Sigmoid colon (tissue), 7 donors: Measurements from ENCODE around the gene SELENON. TPM values are rescaled to one million over a fixed set of nuclear protein-coding genes. Genes with fewer than 3 reads are reported as not detected.

ENCODE experiments used
- DNase-seq: peaks from one replicate; pipeline ENCODE4 v3.0.0-alpha.2; 2019
- H3K27ac ChIP-seq, 4 donors: fragments of 200-600 bp; sonication (generic); one replicate each; pipeline ENCODE4 v1.5.1; 2016 to 2019; ENCODE audit warnings: mild to moderate bottlenecking in 1 of 4
- H3K27me3 ChIP-seq, 3 donors: fragments of 200-600 bp; sonication (generic); one replicate each; pipeline ENCODE4 v1.5.1; 2019; ENCODE audit warnings: mild to moderate bottlenecking in 1 of 3
- H3K36me3 ChIP-seq, 4 donors: fragments of 200-600 bp; sonication (generic); one replicate each; pipeline ENCODE4 v1.5.1; 2016 to 2019
- H3K4me1 ChIP-seq, 4 donors: fragments of 200-600 bp; sonication (generic); one replicate each; pipeline ENCODE4 v1.5.1; 2017 to 2019
- H3K4me3 ChIP-seq, 4 donors: fragments of 200-600 bp; sonication (generic); one replicate each; pipeline ENCODE4 v1.5.1; 2017 to 2019; ENCODE audit warnings: mild to moderate bottlenecking in 2 of 4, moderate library complexity in 1 of 4
- H3K9me3 ChIP-seq, 4 donors: fragments of 200-600 bp in 3 of 4; sonication (generic) in 3 of 4; one replicate each; pipeline versions ENCODE4 v1.5.1 to v1.6.1; 2013 to 2019
- EP300 ChIP-seq, 4 donors: sonication (generic); formaldehyde crosslinking; IDR thresholded peaks; one replicate each; pipeline ENCODE4 v1.6.1; 2017; ENCODE audit warnings: antibody characterized with exemption in 4 of 4
- POLR2A ChIP-seq, 2 donors: fragments of 450-650 bp; IDR thresholded peaks; one replicate each; pipeline ENCODE4 v1.6.1; 2016; ENCODE audit warnings: antibody characterized with exemption in 2 of 2, mild to moderate bottlenecking in 2 of 2, moderate library complexity in 2 of 2
- POLR2AphosphoS5 ChIP-seq, 4 donors: sonication (generic); formaldehyde crosslinking; IDR thresholded peaks; one replicate each; pipeline ENCODE4 v1.6.1; 2017; ENCODE audit warnings: antibody characterized with exemption in 4 of 4
- WGBS, 2 donors: extraction: QIAGEN DNeasy Blood & Tissue Kit; methylation state at CpG; one replicate each; pipeline ENCODE4 v1.1.7; 2013; 5-methylcytosine and 5-hydroxymethylcytosine counted together
- intact Hi-C: fragments of 100-400 bp; cut with DNase I; formaldehyde crosslinking; loops from one replicate; pipeline ENCODE4 v1.15.1; 2023
- polyA plus RNA-seq, 3 donors: library from polyadenylated mRNA; stranded (reverse); fragments of 200-250 nt; gene quantifications; one replicate each; pipeline ENCODE4 v1.2.3, GENCODE V29; 2013
- total RNA-seq, 4 donors: library from RNA; depleted of rRNA; stranded (reverse); fragments of >200 nt; gene quantifications; one replicate each; pipeline ENCODE4 v1.1.0, GENCODE V29; 2016
- TF ChIP-seq, protein P1 (sequence below), 4 experiments: fragments of 450-650 bp in 3 of 4; fragments of 200-600 bp in 1 of 4; IDR thresholded peaks; one replicate each; pipeline ENCODE4 v1.5.1; 2016 to 2019; ENCODE audit warnings: antibody characterized with exemption in 4 of 4, mild to moderate bottlenecking in 3 of 4, moderate library complexity in 2 of 4
- donor health status: healthy with polysubstance abuse.
- donor health status: Bipolar disorder and iron deficiency.
- donor health status: healthy.

Gene SELENON
- total and polyA plus RNA-seq, 7 donors, result 4.6 to 37.4 (median 15.7) TPM

GRCh38 chr1:25862785-25863485, 62.9 kb downstream of the SELENON start:
- peak; percentile 54 for DNase-seq
- Histone ChIP-seq H3K4me1 (peaks cover 0 to 17% (median 10%) of the 10 kb centered on the region in 4 donors), H3K9me3 (no peaks in the 10 kb centered on the region), H3K27me3 (no peaks in the 10 kb centered on the region), H3K36me3 (peaks cover 0 to 12% (median 0%) of the 10 kb centered on the region in 4 donors), H3K4me3 (no peak overlapping the region), H3K27ac (no peak overlapping the region)
- WGBS, 2 donors, result 94 to 96% methylated on average over 20 of the region's 20 CpGs
- intact Hi-C loops, result no loop called here
- TF ChIP-seq, protein P1, sequence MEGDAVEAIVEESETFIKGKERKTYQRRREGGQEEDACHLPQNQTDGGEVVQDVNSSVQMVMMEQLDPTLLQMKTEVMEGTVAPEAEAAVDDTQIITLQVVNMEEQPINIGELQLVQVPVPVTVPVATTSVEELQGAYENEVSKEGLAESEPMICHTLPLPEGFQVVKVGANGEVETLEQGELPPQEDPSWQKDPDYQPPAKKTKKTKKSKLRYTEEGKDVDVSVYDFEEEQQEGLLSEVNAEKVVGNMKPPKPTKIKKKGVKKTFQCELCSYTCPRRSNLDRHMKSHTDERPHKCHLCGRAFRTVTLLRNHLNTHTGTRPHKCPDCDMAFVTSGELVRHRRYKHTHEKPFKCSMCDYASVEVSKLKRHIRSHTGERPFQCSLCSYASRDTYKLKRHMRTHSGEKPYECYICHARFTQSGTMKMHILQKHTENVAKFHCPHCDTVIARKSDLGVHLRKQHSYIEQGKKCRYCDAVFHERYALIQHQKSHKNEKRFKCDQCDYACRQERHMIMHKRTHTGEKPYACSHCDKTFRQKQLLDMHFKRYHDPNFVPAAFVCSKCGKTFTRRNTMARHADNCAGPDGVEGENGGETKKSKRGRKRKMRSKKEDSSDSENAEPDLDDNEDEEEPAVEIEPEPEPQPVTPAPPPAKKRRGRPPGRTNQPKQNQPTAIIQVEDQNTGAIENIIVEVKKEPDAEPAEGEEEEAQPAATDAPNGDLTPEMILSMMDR (IDR thresholded peaks at IDR 0.05), result no peak

GRCh38 chr1:25863486-25864262, 63.7 kb downstream of the SELENON start:
- Histone ChIP-seq H3K4me1 (peaks cover 0 to 14% (median 9%) of the 10 kb centered on the region in 4 donors), H3K9me3 (no peaks in the 10 kb centered on the region), H3K4me3 (no peak overlapping the region), H3K27me3 (no peaks in the 10 kb centered on the region), H3K27ac (no peak overlapping the region), H3K36me3 (peaks cover 0 to 12% (median 0%) of the 10 kb centered on the region in 4 donors)
- intact Hi-C loops, result no loop called here
- DNase-seq, result peak; percentile 45
- 94 to 95% methylated on average over 25 of the region's 25 CpGs for WGBS, 2 donors
- TF ChIP-seq, protein P1 (IDR thresholded peaks at IDR 0.05), result no peak
- TF ChIP-seq POLR2A (IDR thresholded peaks at IDR 0.05) (no peak), POLR2AphosphoS5 (IDR thresholded peaks at IDR 0.05) (no peak), EP300 (IDR thresholded peaks at IDR 0.05) (no peak)

GRCh38 chr1:25864434-25864833, 64.4 kb downstream of the SELENON start:
- no peaks in the 10 kb centered on the region for H3K27me3 ChIP-seq
- H3K4me3 ChIP-seq, result no peak overlapping the region
- intact Hi-C loops, result no loop called here
- DNase-seq, result no peak
- no peaks in the 10 kb centered on the region for H3K9me3 ChIP-seq
- 88 to 90% methylated on average over 3 of the region's 3 CpGs for WGBS, 2 donors
- H3K36me3 ChIP-seq, result peaks cover 0 to 19% (median 0%) of the 10 kb centered on the region in 4 donors
- no peak for TF ChIP-seq POLR2AphosphoS5 (IDR thresholded peaks at IDR 0.05)
- TF ChIP-seq, protein P1 (IDR thresholded peaks at IDR 0.05), result no peak
- TF ChIP-seq EP300 (IDR thresholded peaks at IDR 0.05), result no peak
- TF ChIP-seq POLR2A (IDR thresholded peaks at IDR 0.05), result no peak
- peaks cover 0 to 8% (median 3%) of the 10 kb centered on the region in 4 donors for H3K4me1 ChIP-seq
- H3K27ac ChIP-seq, result no peak overlapping the region

- Histone ChIP-seq H3K27ac (no peak overlapping the region), H3K9me3 (no peaks in the 10 kb centered on the region), H3K36me3 (peaks cover 0 to 27% (median 3%) of the 10 kb centered on the region in 4 donors), H3K27me3 (no peaks in the 10 kb centered on the region), H3K4me3 (no peak overlapping the region), H3K4me1 (peaks cover 0 to 1% (median under 1%) of the 10 kb centered on the region in 4 donors)
- no peak for DNase-seq
- WGBS, 2 donors, result 52 to 72% methylated on average over 1 of the region's 1 CpG
- no peak for TF ChIP-seq EP300 (IDR thresholded peaks at IDR 0.05)
- TF ChIP-seq, protein P1 (IDR thresholded peaks at IDR 0.05), result no peak
- no peak for TF ChIP-seq POLR2AphosphoS5 (IDR thresholded peaks at IDR 0.05)
- no peak for TF ChIP-seq POLR2A (IDR thresholded peaks at IDR 0.05)
- intact Hi-C loops, result no loop called here
These were observed 66.3 kb downstream of the SELENON start for GRCh38 chr1:25866288-25866687.
